CD4-positive, alpha-beta T cell treated with Interleukin-15 for 4 hours (primary cell): ENCODE data around the gene NCR1.
"Not testable (repeated sequence)": the region's sequence is repeated elsewhere in the genome, so short reads cannot be mapped to it uniquely, and the experiment has no call there.

ENCODE experiments used
- DNase-seq: peaks from one replicate; pipeline ENCODE4 v3.0.0-alpha.2; 2020; ENCODE audit warnings: low spot score

NCR1 gene, protein sequence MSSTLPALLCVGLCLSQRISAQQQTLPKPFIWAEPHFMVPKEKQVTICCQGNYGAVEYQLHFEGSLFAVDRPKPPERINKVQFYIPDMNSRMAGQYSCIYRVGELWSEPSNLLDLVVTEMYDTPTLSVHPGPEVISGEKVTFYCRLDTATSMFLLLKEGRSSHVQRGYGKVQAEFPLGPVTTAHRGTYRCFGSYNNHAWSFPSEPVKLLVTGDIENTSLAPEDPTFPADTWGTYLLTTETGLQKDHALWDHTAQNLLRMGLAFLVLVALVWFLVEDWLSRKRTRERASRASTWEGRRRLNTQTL

DNA sequence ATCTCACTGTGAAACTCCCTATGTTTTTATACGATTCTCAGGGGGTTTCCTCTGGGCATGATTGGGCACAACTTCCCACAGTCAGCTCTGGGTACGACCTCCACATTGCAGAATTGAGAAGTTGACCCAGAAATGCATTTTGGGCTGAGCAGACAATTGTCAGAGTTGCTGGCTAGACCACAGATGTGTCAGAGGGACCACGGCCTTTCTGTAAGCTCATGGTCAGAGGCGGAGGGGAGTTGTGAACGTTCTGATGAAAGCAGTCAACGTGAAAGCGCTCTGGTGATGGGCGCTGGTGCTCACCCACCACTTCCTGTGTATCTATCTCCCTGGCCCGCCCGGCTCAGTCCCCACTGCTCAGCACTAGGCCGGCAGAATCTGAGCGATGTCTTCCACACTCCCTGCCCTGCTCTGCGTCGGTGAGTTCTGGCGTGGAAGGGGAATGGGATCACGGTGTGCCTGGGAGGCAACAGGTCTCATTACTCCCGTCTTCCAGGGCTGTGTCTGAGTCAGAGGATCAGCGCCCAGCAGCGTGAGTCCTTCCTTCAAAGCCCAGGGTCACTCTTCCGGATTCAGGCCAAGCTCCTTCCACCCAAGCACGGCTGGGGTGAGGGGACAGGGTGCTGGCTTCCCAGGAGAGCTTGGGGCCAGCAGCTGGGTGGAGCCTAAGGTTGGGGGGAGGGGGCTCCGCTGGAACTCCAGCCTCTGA, at the start of gene NCR1:
TSS of gene NCR1 (plus strand) at position 346 of the 709 bp plus-strand sequence. CDS start at position 386, 40 bp downstream.
- peak; percentile 14 for DNase-seq

GRCh38 chr19:54858476-54858875, 47.5 kb upstream of the NCR1 start:
- not testable (repeated sequence) for DNase-seq

DNA sequence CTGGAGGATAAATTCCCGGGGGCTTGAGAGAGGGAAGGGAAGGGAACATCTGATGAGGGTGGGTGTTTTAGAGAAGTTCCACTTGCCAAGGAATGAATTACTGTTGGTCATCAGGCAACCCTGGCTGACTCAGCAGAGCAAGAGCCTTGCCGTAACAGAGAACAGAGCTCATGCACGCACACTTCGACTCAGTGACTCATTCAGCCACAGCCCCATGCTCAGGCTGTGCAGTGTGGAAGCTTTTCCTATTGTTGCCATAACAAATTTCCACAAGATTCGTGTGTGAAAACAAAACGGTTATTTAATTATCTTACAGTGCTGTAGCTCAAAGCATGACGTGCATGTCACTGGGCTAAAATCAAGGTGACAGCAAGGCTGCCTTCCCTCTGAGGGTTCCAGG, 46.5 kb upstream of the NCR1 start:
- DNase-seq, result not testable (repeated sequence)

DNA sequence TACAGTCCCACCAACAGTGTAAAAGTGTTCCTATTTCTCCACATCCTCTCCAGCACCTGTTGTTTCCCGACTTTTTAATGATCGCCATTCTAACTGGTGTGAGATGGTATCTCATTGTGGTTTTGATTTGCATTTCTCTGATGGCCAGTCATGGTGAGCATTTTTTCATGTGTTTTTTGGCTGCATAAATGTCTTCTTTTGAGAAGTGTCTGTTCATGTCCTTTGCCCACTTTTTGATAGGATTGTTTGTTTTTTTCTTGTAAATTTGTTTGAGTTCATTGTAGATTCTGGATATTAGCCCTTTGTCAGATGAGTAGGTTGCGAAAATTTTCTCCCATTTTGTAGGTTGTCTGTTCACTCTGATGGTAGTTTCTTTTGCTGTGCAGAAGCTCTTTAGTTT, 42.5 kb upstream of the NCR1 start:
- DNase-seq, result not testable (repeated sequence)

- DNase-seq, result no peak
Measured at GRCh38 chr19:54871696-54872095, 34.3 kb upstream of the NCR1 start.

DNA sequence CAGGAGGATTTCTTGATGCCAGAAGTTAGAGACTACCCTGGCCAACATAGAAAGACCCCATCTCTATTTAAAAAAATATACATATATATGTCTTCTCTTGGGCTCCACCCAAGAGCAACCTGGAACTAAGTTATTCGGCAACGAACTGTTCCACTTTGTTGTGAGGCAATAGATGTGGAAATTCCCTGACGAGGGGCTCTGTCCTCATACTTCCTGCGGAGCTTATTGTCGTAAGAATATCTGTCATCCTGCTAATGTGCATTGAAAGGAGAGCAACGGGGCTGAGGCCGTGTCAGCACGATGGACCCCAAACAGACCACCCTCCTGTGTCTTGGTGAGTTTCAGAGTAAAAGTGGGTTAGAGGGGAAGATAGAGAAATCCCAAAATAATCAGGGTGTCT, 32.0 kb upstream of the NCR1 start, which contains the start of gene FCAR:
TSS of gene FCAR (plus strand) at position 246 of the 400 bp plus-strand sequence. CDS start at position 301, 55 bp downstream.
- DNase-seq, result no peak

DNA sequence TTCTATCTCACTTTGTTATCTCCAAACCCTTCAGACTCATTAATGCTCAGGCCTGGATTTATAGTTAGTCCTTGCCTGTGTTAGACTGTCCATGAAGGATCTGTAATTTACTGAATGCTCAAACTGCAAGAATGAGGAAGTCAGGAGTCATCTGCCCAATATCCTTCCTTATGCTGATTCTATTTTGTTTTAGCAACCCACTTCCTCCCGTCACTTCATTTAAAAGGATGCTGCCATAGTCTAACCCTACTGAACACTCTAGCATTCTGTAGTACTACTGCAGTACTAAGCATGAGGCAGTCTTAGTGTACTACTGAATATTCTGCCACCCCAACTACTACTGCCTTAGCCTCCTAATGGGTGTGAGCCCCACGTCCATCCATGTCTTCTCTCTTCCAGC, 30.4 kb upstream of the NCR1 start:
- peak; percentile 2 for DNase-seq

GRCh38 chr19:54877471-54877870, 28.5 kb upstream of the NCR1 start:
- DNase-seq, result no peak

GRCh38 chr19:54881884-54882283, 24.1 kb upstream of the NCR1 start:
- DNase-seq, result no peak

GRCh38 chr19:54882758-54883157, 23.2 kb upstream of the NCR1 start:
- no peak for DNase-seq

GRCh38 chr19:54883228-54883627, 22.7 kb upstream of the NCR1 start:
- no peak for DNase-seq

GRCh38 chr19:54888239-54888638, 17.7 kb upstream of the NCR1 start:
- DNase-seq, result no peak

- no peak for DNase-seq
Measured at GRCh38 chr19:54889566-54889965, 16.4 kb upstream of the NCR1 start.

DNA sequence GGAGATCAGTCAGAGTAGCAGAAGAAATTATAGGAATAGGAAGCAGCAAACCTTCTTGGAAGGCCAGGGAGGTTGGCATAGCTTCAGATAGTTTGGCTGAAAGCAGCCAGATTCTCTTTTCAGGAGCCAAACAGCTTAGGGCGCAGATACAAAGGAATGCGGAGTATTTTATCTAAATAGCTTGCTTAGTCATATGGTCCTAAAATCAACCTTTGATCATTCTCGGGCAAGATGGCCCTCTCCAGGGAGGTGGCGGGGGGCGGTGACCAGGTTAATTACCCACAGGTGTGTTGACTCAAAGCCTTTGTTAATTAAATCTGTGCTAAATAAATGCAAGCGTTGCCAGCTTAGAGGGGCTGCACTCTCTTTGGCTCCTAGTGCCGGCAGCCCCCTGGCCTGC, 12.5 kb upstream of the NCR1 start:
- DNase-seq, result no peak

- DNase-seq, result not testable (repeated sequence)
Measured at GRCh38 chr19:54894106-54894505, 11.8 kb upstream of the NCR1 start.

- DNase-seq, result no peak
Measured at GRCh38 chr19:54896036-54896435, 9.9 kb upstream of the NCR1 start.

DNA sequence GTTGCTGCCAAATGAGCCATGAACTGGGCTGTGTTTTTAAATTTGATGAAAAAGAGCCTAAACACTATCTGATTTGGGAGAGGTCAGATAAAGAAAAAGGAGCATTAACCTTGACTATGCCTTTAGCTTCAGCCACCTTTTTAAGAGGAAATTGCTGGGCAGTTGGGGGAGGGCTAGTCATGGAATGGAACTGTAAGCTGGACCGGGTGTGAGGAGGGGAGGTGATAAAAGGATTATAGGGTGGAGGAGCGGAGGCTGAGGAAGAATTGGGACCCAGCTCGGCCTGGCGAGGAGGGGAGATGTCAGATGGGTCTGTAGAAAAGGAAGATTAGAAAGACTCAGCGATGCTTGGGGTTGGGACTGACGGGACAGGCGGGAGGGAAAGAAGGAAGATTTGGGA, 7.3 kb upstream of the NCR1 start:
- DNase-seq, result not testable (repeated sequence)

- not testable (repeated sequence) for DNase-seq
Measured at GRCh38 chr19:54899646-54900045, 6.3 kb upstream of the NCR1 start.

GRCh38 chr19:54901153-54901552, 4.8 kb upstream of the NCR1 start:
- not testable (repeated sequence) for DNase-seq

GRCh38 chr19:54902061-54902460, 3.9 kb upstream of the NCR1 start:
- DNase-seq, result no peak

DNA sequence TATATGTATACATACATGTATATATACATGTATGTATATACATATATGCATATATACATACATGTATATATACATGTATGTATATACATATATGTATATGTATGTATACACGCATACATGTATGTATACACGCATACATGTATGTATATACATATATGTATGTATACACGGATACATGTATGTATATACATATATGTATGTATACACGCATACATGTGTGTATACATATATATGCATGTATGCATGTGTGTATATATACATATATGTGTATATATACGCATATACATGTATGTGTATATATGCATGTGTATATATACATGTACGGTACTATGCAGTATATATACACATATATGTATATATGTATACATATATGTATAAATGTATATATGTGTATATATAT, 2.6 kb upstream of the NCR1 start:
- DNase-seq, result no peak

DNA sequence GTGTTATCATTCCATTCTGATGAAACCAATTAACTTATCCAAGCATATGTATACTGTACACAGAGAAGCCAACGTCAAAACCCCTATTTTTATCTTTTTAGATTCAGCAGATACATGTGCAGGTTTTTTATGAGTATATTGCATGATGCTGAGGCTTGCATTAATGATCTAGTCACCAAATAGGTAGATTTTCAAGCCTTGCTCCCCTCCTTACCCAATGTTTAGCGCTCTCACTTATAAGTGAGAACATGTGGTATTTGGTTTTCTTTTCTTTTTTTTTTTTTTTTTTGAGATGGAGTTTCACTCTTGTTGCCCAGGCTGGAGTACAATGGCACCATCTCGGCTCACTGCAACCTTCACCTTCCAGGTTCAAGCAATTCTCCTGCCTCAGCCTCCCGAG, 1.7 kb upstream of the NCR1 start:
- DNase-seq, result not testable (repeated sequence)

GRCh38 chr19:54905421-54905802, 536 bp upstream of the NCR1 start:
- no peak for DNase-seq

GRCh38 chr19:54906819-54907218, 871 bp downstream of the NCR1 start:
- no peak for DNase-seq
